Parathyroid adenoma (tissue), 2 donors: ENCODE data around the gene TMEM179.
"Not testable (repeated sequence)": the region's sequence is repeated elsewhere in the genome, so short reads cannot be mapped to it uniquely, and the experiment has no call there.

Experiments used
- H2AFZ ChIP-seq: fragments of 300-600 bp; sonication (generic); one replicate; pipeline ENCODE4 v1.7.0; 2017; ENCODE audit warnings: antibody characterized with exemption, mild to moderate bottlenecking
- H3K27ac ChIP-seq: fragments of 300-600 bp; sonication (generic); one replicate; pipeline ENCODE4 v1.7.0; 2017
- H3K27me3 ChIP-seq: fragments of 300-600 bp; sonication (generic); one replicate; pipeline ENCODE4 v1.7.0; 2017; ENCODE audit warnings: low read length; ENCODE audit not compliant: control insufficient read depth, insufficient read depth
- H3K36me3 ChIP-seq: fragments of 300-600 bp; sonication (generic); one replicate; pipeline ENCODE4 v1.7.0; 2017; ENCODE audit warnings: low read length; ENCODE audit not compliant: control insufficient read depth, insufficient read depth
- H3K4me1 ChIP-seq: fragments of 300-600 bp; sonication (generic); one replicate; pipeline ENCODE4 v1.7.0; 2017; ENCODE audit warnings: control low read depth
- H3K4me2 ChIP-seq: fragments of 300-600 bp; sonication (generic); one replicate; pipeline ENCODE4 v1.7.0; 2017; ENCODE audit warnings: low read length
- H3K4me3 ChIP-seq: fragments of 300-600 bp; sonication (generic); one replicate; pipeline ENCODE4 v1.7.0; 2017; ENCODE audit warnings: low read depth, low read length
- H3K79me2 ChIP-seq: fragments of 300-600 bp; sonication (generic); one replicate; pipeline ENCODE4 v1.7.0; 2017; ENCODE audit warnings: control low read depth
- H3K9ac ChIP-seq: fragments of 300-600 bp; sonication (generic); one replicate; pipeline ENCODE4 v1.7.0; 2017; ENCODE audit warnings: mild to moderate bottlenecking
- H3K9me3 ChIP-seq: fragments of 300-600 bp; sonication (generic); one replicate; pipeline ENCODE4 v1.7.0; 2017; ENCODE audit warnings: low read length; ENCODE audit not compliant: control insufficient read depth
- CTCF ChIP-seq: fragments of 300-600 bp; sonication (generic); IDR thresholded peaks from one replicate; pipeline ENCODE4 v1.7.0; 2017; ENCODE audit warnings: antibody characterized with exemption, mild to moderate bottlenecking
- donor health status: primary hyperparathyroidism.

Gene TMEM179

DNA sequence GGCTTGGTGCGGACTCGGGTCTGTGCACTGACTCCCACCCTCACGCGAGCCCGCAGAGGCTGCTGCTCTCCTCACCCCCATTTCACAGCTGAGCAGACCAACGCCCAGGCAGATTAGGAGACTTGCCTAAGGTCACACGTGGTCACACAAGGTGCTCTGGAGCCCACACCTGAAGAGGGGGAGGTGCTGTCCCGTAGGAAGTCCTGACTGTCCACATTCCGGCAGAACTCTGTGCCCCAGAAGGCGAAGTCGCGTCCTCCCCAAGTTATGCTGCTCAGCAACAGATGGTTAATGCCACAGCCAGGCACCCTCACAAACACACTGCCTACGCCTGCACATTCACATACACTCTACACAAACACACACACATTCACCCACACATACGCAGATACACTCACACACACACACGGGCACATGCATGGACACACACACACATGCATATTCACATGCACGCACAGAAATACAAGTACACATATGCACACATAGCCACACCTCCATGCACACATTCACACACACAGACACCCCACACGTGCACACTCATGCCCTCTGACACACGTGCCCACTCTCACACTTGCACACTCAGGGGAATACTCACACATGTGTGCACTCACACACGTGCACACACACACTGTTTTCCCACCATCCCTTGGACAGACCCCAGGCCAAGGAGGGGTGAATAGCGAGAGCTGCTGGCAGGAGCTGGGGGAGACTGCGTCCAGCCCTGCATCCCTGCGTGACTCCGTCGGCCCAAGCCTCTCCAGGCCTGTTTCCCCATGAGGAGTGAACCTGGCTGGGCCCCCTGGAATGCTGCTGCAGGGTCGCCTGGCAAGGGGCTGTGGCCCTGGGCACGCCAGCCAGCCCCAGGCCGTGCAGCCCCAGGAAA lies 20.9 kb downstream of the TMEM179 start:
- no peaks in the 10 kb centered on the region for H3K79me2 ChIP-seq
- no peaks in the 10 kb centered on the region for H3K36me3 ChIP-seq
- peaks cover 16% of the 10 kb centered on the region for H3K4me1 ChIP-seq
- no peak overlapping the region for H3K4me3 ChIP-seq
- H3K4me2 ChIP-seq = no peak overlapping the region
- TF ChIP-seq CTCF = no peak
- H3K9ac ChIP-seq = no peak overlapping the region
- no peaks in the 10 kb centered on the region for H3K9me3 ChIP-seq
- no peak overlapping the region for H3K27ac ChIP-seq
- H3K27me3 ChIP-seq = no peaks in the 10 kb centered on the region
- no peak overlapping the region for H2AFZ ChIP-seq

DNA sequence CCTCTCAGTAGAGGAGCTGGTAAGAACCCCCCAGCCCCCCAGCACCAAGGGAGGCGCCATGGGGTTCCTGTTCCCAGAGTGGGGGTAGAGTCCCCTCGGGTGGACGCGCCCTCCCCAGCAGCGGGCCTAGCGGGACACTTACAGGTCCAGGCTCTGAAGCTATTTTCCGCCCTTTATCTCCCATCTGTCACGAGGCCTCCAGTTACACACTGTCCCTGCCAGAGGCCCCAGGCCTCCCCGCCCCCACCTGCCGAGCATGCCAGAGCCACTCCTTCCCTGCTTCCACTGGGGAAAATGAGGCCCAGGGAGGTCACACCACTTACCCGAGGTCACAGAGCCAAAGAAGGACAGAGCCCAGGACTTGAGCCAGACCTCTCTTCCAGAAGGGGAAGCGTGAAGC lies 21.9 kb downstream of the TMEM179 start:
- Histone ChIP-seq H3K36me3 (no peaks in the 10 kb centered on the region), H2AFZ (peak overlapping the region; percentile 53), H3K4me3 (no peak overlapping the region), H3K27ac (no peak overlapping the region), H3K79me2 (no peaks in the 10 kb centered on the region), H3K9ac (no peak overlapping the region), H3K9me3 (no peaks in the 10 kb centered on the region), H3K4me2 (peak overlapping the region; percentile 57), H3K27me3 (no peaks in the 10 kb centered on the region), H3K4me1 (peaks cover 19% of the 10 kb centered on the region)
- TF ChIP-seq CTCF = no peak

GRCh38 chr14:104582005-104582404 lies 22.6 kb downstream of the TMEM179 start:
- no peak for TF ChIP-seq CTCF
- Histone ChIP-seq H3K79me2 (no peaks in the 10 kb centered on the region), H3K27ac (no peak overlapping the region), H3K36me3 (no peaks in the 10 kb centered on the region), H3K9me3 (no peaks in the 10 kb centered on the region), H3K4me3 (no peak overlapping the region), H3K27me3 (no peaks in the 10 kb centered on the region), H2AFZ (no peak overlapping the region), H3K9ac (no peak overlapping the region), H3K4me1 (peaks cover 19% of the 10 kb centered on the region), H3K4me2 (peak overlapping the region; percentile 57)

DNA sequence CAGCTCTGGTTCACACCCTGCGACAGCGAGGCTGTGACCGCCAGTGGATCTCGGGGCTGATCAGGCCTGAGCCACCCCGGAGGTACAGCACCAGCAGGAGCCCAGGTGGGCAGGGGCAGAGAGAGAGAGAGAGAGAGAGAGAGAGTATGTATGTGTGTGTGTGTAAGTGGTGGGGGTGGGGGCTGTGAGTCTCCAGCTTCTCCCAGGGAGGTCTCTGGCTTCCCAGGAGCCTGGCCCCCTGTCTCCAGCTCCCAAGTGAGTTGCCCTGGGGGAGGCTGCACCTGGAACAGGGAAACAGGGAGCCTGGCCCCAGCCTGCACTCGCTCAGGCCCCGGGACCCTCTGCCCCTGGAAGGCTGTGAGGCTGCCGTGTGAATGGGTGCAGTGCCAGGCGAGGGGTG lies 23.1 kb downstream of the TMEM179 start:
- H3K4me2 ChIP-seq = no peak overlapping the region
- no peak for TF ChIP-seq CTCF
- H3K36me3 ChIP-seq = no peaks in the 10 kb centered on the region
- H3K9me3 ChIP-seq = no peaks in the 10 kb centered on the region
- no peak overlapping the region for H3K27ac ChIP-seq
- no peaks in the 10 kb centered on the region for H3K79me2 ChIP-seq
- peaks cover 19% of the 10 kb centered on the region for H3K4me1 ChIP-seq
- H3K9ac ChIP-seq = no peak overlapping the region
- no peak overlapping the region for H2AFZ ChIP-seq
- H3K27me3 ChIP-seq = no peaks in the 10 kb centered on the region
- no peak overlapping the region for H3K4me3 ChIP-seq

- no peak overlapping the region for H2AFZ ChIP-seq
- peaks cover 19% of the 10 kb centered on the region for H3K4me1 ChIP-seq
- peak overlapping the region; percentile 23 for H3K4me2 ChIP-seq
- no peak overlapping the region for H3K27ac ChIP-seq
- H3K27me3 ChIP-seq = no peaks in the 10 kb centered on the region
- no peaks in the 10 kb centered on the region for H3K9me3 ChIP-seq
- no peak for TF ChIP-seq CTCF
- H3K4me3 ChIP-seq = no peak overlapping the region
- H3K9ac ChIP-seq = no peak overlapping the region
- no peaks in the 10 kb centered on the region for H3K79me2 ChIP-seq
- H3K36me3 ChIP-seq = no peaks in the 10 kb centered on the region
These were observed 23.6 kb downstream of the TMEM179 start for GRCh38 chr14:104580961-104581360.

DNA sequence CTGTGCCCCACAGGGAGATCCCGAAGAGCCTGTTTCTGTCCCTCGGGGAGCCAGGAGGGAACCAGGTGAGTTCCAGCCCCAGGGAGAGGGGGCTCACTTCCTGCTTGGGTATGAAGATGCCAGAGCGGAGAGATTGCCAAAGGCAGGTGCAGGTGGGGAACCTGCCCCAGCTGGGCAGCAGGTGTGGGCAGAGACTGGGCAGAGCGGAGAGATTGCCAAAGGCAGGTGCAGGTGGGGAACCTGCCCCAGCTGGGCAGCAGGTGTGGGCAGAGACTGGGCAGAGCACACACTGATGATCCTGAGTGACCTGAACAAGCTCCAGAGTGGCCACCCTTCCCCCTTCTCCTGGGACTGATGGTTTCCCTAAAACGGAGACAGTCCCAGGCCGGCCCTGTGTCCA lies 24.6 kb downstream of the TMEM179 start:
- not testable (repeated sequence) for H2AFZ ChIP-seq, H3K4me3 ChIP-seq, H3K27ac ChIP-seq, H3K9ac ChIP-seq, H3K36me3 ChIP-seq, H3K27me3 ChIP-seq, H3K9me3 ChIP-seq, H3K4me2 ChIP-seq, H3K79me2 ChIP-seq
- peaks cover 19% of the 10 kb centered on the region for H3K4me1 ChIP-seq
